ENCODE measurements around the gene C4orf51.
"Not testable (repeated sequence)": the region's sequence is repeated elsewhere in the genome, so short reads cannot be mapped to it uniquely, and the experiment has no call there.

The C4orf51 gene

DNA sequence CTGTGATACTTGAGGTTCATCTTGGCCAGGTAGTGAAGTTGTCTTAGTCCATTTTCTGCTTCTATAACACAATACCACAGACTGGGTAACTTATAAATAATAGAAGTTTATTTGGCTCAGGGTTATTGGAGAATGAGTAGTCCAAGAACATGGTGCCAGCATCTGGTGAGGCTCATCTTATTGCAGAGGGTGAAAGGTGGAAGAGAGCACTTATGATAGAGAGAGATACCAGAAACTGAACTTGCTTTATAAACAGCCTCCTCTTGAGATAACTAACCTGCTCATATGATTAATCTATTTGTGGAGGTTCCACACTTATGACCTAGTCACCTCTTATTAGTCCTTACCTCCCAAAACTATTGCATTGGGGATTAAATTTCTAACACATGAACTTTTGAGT is 1.6 kb downstream of the C4orf51 start:
- in situ Hi-C loops (cut with HindIII; ENCODE audit: low sequenced_read_pairs) = no loop called here
- TF ChIP-seq, protein P1, sequence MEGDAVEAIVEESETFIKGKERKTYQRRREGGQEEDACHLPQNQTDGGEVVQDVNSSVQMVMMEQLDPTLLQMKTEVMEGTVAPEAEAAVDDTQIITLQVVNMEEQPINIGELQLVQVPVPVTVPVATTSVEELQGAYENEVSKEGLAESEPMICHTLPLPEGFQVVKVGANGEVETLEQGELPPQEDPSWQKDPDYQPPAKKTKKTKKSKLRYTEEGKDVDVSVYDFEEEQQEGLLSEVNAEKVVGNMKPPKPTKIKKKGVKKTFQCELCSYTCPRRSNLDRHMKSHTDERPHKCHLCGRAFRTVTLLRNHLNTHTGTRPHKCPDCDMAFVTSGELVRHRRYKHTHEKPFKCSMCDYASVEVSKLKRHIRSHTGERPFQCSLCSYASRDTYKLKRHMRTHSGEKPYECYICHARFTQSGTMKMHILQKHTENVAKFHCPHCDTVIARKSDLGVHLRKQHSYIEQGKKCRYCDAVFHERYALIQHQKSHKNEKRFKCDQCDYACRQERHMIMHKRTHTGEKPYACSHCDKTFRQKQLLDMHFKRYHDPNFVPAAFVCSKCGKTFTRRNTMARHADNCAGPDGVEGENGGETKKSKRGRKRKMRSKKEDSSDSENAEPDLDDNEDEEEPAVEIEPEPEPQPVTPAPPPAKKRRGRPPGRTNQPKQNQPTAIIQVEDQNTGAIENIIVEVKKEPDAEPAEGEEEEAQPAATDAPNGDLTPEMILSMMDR (IDR thresholded peaks at IDR 0.05; ENCODE audit: low read depth, low read length) = no peak
- no peak for DNase-seq (ENCODE audit: low read depth, low spot score)
- H3K4me3 ChIP-seq (ENCODE audit: low read depth, low read length) = no peak overlapping the region

DNA sequence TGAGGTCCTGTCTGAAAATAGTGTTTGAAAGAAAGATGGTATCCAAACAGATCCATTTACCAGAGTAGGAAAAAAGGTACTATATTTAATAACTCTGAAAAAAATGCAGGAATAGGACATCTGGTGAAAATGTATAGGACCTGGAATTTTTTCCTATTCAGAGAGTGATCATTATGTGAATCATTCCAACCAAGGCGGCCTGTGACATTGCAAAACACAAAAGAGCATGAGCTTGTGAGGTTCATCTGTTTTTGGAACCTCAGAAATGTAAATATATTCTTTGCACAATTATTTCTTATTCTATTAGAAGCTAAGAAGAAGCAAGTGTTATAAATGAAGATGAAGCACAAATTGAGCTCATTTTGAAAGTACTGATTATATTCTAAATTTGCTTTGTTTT is 2.0 kb downstream of the C4orf51 start:
- in situ Hi-C loops (cut with HindIII; ENCODE audit: low sequenced_read_pairs) = no loop called here
- TF ChIP-seq, protein P1 (IDR thresholded peaks at IDR 0.05; ENCODE audit: low read depth, low read length) = no peak
- no peak for DNase-seq (ENCODE audit: low read depth, low spot score)

DNA sequence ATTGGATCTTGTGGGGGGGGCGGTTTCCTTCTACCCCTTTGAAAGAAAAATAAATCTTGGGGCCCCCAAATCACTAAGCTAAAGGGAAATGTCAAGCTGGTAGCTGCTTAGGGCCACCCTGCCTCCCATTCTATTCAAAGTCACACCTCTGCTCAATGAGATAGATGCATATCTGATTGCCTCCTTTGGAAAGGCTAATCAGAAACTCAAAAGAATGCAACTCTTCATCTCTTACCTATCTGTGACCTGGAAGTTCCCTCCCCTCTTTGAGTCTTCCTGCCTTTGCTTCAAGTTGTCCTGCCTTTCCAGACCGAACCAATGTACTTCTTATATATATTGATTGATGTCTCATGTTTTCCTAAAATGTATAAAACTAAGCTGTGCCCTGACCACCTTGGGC is 7.0 kb downstream of the C4orf51 start:
- no peak for DNase-seq (ENCODE audit: low read depth, low spot score)
- H3K4me3 ChIP-seq (ENCODE audit: low read depth, low read length) = no peak overlapping the region
- TF ChIP-seq, protein P1 (IDR thresholded peaks at IDR 0.05; ENCODE audit: low read depth, low read length) = no peak
- in situ Hi-C loops (cut with HindIII; ENCODE audit: low sequenced_read_pairs) = no loop called here

More for the DNA sequence above, 2.0 kb downstream of the C4orf51 start:
- no peak overlapping the region for H3K4me3 ChIP-seq (ENCODE audit: low read depth, low read length)

DNA sequence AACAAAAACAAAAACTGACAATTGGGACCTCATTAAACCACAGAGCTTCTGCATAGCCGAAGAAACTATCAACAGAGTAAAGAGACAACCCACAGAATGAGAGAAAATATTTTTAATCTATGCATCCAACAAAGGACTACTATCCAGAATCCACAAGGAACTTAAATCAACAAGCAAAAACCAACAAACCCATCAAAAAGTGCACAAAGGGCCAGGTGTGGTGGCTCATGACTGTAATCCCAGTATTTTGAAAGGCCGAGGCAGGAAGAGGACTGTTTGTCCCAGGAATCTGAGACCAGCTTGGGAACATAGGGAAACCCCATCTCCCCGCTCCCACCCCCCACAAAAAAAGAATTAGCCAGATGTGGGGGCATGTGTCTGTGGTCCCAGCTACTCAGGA is 10.7 kb downstream of the C4orf51 start:
- H3K4me3 ChIP-seq (ENCODE audit: low read depth, low read length) = no peak overlapping the region
- DNase-seq (ENCODE audit: low read depth, low spot score) = no peak
- in situ Hi-C loops (cut with HindIII; ENCODE audit: low sequenced_read_pairs) = no loop called here
- TF ChIP-seq, protein P1 (IDR thresholded peaks at IDR 0.05; ENCODE audit: low read depth, low read length) = no peak

DNA sequence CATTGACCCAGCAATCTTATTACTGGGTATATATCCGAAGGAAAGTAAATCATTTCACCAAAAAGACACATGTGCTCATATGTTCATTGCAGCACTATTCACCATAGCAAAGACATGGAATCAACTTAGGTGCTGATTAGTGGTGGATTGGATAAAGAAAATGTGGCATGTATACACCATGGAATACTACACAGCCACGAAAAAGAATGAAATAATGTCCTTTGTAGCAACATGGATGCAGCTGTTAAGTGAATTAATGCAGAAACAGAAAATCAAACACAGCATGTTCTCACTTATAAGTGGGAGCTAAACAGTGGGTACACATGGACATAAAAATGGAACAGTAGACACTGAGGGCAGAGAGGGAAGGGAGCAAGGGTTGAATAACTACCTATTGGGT is 11.5 kb downstream of the C4orf51 start:
- DNase-seq (ENCODE audit: low read depth, low spot score); H3K4me3 ChIP-seq (ENCODE audit: low read depth, low read length); in situ Hi-C loops (cut with HindIII; ENCODE audit: low sequenced_read_pairs): not testable (repeated sequence)

DNA sequence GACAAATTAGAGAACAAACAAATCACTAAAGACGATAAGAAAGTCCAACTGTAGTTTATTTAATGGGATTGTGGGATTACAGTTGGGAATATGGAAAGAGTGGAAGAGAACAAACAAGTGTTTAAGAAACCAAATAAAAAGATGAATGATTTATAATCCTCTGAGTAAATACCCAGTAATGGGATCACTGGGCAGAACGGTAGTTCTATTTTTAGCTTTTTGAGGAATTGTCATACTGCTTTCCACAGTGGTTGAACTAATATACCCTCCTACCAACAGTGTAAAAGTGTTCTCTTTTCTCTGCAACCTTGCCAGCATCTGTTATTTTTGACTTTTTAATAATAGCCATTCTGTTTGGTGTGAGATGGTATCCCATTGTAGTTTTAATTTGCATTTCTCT is 15.0 kb downstream of the C4orf51 start:
- H3K4me3 ChIP-seq (ENCODE audit: low read depth, low read length) = no peak overlapping the region
- TF ChIP-seq, protein P1 (IDR thresholded peaks at IDR 0.05; ENCODE audit: low read depth, low read length) = no peak
- in situ Hi-C loops (cut with HindIII; ENCODE audit: low sequenced_read_pairs) = no loop called here
- no peak for DNase-seq (ENCODE audit: low read depth, low spot score)

DNA sequence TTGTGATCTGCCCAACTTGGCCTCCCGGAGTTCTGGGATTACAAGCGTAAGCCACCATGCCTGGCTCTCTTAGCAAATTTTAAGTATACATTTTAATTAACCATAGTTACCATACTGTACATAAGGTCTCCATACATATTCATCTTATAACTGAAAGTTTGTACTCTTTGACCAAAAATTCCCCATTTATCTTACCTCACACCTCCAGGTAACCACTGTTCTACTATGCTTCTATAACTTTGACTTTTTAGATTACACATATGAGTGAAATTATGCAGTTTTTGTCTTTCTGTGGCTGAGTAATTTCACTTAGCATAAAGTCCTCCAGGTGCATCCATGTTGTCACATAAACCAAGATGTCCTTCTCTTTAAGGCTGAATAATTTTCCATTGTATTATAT is 17.4 kb downstream of the C4orf51 start:
- no peak for DNase-seq (ENCODE audit: low read depth, low spot score)
- TF ChIP-seq, protein P1 (IDR thresholded peaks at IDR 0.05; ENCODE audit: low read depth, low read length) = no peak
- in situ Hi-C loops (cut with HindIII; ENCODE audit: low sequenced_read_pairs) = no loop called here
- H3K4me3 ChIP-seq (ENCODE audit: low read depth, low read length) = no peak overlapping the region
